Liver (tissue), 3 donors: ENCODE data around the gene CHRM2.

ENCODE experiments used
- EGR1 ChIP-seq, 2 donors: IDR thresholded peaks; 2 replicates each; pipeline ENCODE4 v1.6.1; 2016 to 2018; ENCODE audit warnings: antibody characterized with exemption in 2 of 2, low read depth in 2 of 2
- FOXA1 ChIP-seq: IDR thresholded peaks from 2 replicates; pipeline ENCODE4 v1.6.1; 2016; ENCODE audit warnings: antibody characterized with exemption
- FOXA2 ChIP-seq: IDR thresholded peaks from 2 replicates; pipeline ENCODE4 v1.6.1; 2016; ENCODE audit warnings: antibody characterized with exemption
- GABPA ChIP-seq, 2 donors: IDR thresholded peaks in 1 of 2; conservative IDR thresholded peaks in 1 of 2; 2 replicates each; pipeline ENCODE4 v1.6.1; 2016; ENCODE audit warnings: antibody characterized with exemption in 2 of 2, mild to moderate bottlenecking in 1 of 2, moderate library complexity in 1 of 2
- RXRA ChIP-seq, 2 donors: IDR thresholded peaks; 2 replicates each; pipeline ENCODE4 v1.6.1; 2017 to 2018; ENCODE audit warnings: antibody characterized with exemption in 2 of 2, mild to moderate bottlenecking in 1 of 2
- TAF1 ChIP-seq: conservative IDR thresholded peaks from 2 replicates; pipeline ENCODE4 v1.6.1; 2016; ENCODE audit warnings: antibody characterized with exemption, mild to moderate bottlenecking
- TF ChIP-seq, protein P1 (sequence below): fragments of 150-350 bp; IDR thresholded peaks from 2 replicates; pipeline ENCODE4 v1.5.1; 2017; ENCODE audit warnings: improper control_type of control experiment, low read depth, low read length; ENCODE audit not compliant: missing input control
- TF ChIP-seq, protein P2 (sequence below): IDR thresholded peaks from 2 replicates; pipeline ENCODE4 v1.6.1; 2016; ENCODE audit warnings: antibody characterized with exemption
- TF ChIP-seq, protein P3 (sequence below): IDR thresholded peaks from 2 replicates; pipeline ENCODE4 v1.6.1; 2016; ENCODE audit warnings: antibody characterized with exemption
- donor health status: healthy.
- donor health status: healthy.

DNA sequence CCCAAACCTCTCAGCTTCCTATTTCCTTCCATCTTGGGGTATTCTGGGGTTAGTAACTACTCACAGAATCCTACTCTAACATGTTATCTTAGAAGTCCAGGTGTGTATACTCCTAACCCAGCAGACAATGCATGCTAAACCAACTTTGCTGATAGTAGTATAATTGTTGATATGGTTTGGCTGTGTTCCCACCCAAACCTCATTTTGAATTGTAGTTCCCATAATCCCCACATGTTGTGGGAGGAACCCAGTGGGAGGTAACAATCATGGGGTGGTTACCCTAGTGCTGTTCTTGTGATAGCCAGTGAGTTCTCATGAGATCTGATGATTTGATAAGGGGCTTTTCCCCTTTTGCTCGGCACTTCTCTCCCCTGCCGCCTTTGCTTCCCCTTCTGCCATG lies 135.1 kb downstream of the CHRM2 start:
- TF ChIP-seq, protein P1, sequence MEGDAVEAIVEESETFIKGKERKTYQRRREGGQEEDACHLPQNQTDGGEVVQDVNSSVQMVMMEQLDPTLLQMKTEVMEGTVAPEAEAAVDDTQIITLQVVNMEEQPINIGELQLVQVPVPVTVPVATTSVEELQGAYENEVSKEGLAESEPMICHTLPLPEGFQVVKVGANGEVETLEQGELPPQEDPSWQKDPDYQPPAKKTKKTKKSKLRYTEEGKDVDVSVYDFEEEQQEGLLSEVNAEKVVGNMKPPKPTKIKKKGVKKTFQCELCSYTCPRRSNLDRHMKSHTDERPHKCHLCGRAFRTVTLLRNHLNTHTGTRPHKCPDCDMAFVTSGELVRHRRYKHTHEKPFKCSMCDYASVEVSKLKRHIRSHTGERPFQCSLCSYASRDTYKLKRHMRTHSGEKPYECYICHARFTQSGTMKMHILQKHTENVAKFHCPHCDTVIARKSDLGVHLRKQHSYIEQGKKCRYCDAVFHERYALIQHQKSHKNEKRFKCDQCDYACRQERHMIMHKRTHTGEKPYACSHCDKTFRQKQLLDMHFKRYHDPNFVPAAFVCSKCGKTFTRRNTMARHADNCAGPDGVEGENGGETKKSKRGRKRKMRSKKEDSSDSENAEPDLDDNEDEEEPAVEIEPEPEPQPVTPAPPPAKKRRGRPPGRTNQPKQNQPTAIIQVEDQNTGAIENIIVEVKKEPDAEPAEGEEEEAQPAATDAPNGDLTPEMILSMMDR = no peak
- no peak for TF ChIP-seq FOXA1
- TF ChIP-seq TAF1 = no peak
- TF ChIP-seq, protein P2, sequence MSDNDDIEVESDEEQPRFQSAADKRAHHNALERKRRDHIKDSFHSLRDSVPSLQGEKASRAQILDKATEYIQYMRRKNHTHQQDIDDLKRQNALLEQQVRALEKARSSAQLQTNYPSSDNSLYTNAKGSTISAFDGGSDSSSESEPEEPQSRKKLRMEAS = no peak
- no peak for TF ChIP-seq RXRA (IDR thresholded peaks at IDR 0.05)
- no peak for TF ChIP-seq FOXA2
- TF ChIP-seq GABPA (IDR thresholded peaks at IDR 0.05 in 1 of 2, conservative IDR thresholded peaks at IDR 0.05 in 1 of 2) = no peak
- TF ChIP-seq, protein P3, sequence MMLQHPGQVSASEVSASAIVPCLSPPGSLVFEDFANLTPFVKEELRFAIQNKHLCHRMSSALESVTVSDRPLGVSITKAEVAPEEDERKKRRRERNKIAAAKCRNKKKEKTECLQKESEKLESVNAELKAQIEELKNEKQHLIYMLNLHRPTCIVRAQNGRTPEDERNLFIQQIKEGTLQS = no peak
- TF ChIP-seq EGR1 (IDR thresholded peaks at IDR 0.05; ENCODE audit: low read depth in 2 of 2) = no peak
